H54 (cell line): ENCODE data around the gene CHTF18.
"Not testable (repeated sequence)": the region's sequence is repeated elsewhere in the genome, so short reads cannot be mapped to it uniquely, and the experiment has no call there.

Source experiments
- DNase-seq: peaks from one replicate; pipeline ENCODE4 v3.0.0; 2011; ENCODE audit warnings: low spot score, mixed read lengths; ENCODE audit not compliant: insufficient read length
- FAIRE-seq: peaks from 3 replicates; lab custom pipeline; 2011; peaks lifted over from hg19 to GRCh38; lab: Jason Lieb, UNC
- POLR2A ChIP-seq: IDR thresholded peaks from 2 replicates; pipeline ENCODE4 v1.6.1; 2011; ENCODE audit warnings: low read depth, mild to moderate bottlenecking, low read length

Gene CHTF18

GRCh38 chr16:764848-765487, 23.5 kb upstream of the CHTF18 start:
- FAIRE-seq = no peak
- no peak for TF ChIP-seq POLR2A
- no peak for DNase-seq

GRCh38 chr16:765488-765865, 22.9 kb upstream of the CHTF18 start:
- no peak for TF ChIP-seq POLR2A
- DNase-seq (no peak), FAIRE-seq (no peak)

- DNase-seq (no peak), FAIRE-seq (no peak)
- TF ChIP-seq POLR2A = no peak
These were observed 22.2 kb upstream of the CHTF18 start for GRCh38 chr16:766008-766819.

- no peak for TF ChIP-seq POLR2A
- FAIRE-seq = no peak
- DNase-seq = no peak
These were observed 21.4 kb upstream of the CHTF18 start for GRCh38 chr16:766820-767640.

GRCh38 chr16:767743-768235, 20.6 kb upstream of the CHTF18 start:
- FAIRE-seq (no peak), DNase-seq (no peak)
- no peak for TF ChIP-seq POLR2A

GRCh38 chr16:768428-768827, 20.0 kb upstream of the CHTF18 start:
- TF ChIP-seq POLR2A = no peak
- FAIRE-seq = no peak

GRCh38 chr16:769184-769784, 19.1 kb upstream of the CHTF18 start:
- no peak for DNase-seq
- FAIRE-seq = no peak
- TF ChIP-seq POLR2A = no peak

More at GRCh38 chr16:768428-768827, 20.0 kb upstream of the CHTF18 start:
- no peak for DNase-seq

GRCh38 chr16:769934-770333, 18.5 kb upstream of the CHTF18 start:
- FAIRE-seq = no peak
- TF ChIP-seq POLR2A = no peak
- DNase-seq = no peak

- FAIRE-seq (no peak), DNase-seq (no peak)
- TF ChIP-seq POLR2A = no peak
These were observed 18.0 kb upstream of the CHTF18 start for GRCh38 chr16:770411-770810.

GRCh38 chr16:772959-773358, 15.5 kb upstream of the CHTF18 start:
- DNase-seq = no peak
- no peak for TF ChIP-seq POLR2A
- FAIRE-seq = no peak

- no peak for TF ChIP-seq POLR2A
- no peak for FAIRE-seq
- DNase-seq = no peak
These were observed 14.1 kb upstream of the CHTF18 start for GRCh38 chr16:774086-775001.

GRCh38 chr16:775236-775796, 13.1 kb upstream of the CHTF18 start:
- no peak for FAIRE-seq
- no peak for DNase-seq
- no peak for TF ChIP-seq POLR2A

- not testable (repeated sequence) for FAIRE-seq, DNase-seq
These were observed 12.1 kb upstream of the CHTF18 start for GRCh38 chr16:776298-776697.
